ENCODE data around the gene USP27X.

USP27X gene

GRCh38 chrX:49878834-49879655, at the start of gene USP27X:
TSS of gene USP27X (plus strand) at chrX:49879484. CDS start at chrX:49880308, 824 bp downstream.
- DNase-seq: peak; percentile 81
- H3K4me2 ChIP-seq (ENCODE audit: low read depth, low read length): peak within 1 kb of the TSS; percentile 43; the same call in 1 of the 2 replicates
- no peaks in the 10 kb centered on the region for H3K27me3 ChIP-seq (replicated peaks; ENCODE audit: insufficient read depth, low read length)
- no peak within 1 kb of the TSS for H3K27ac ChIP-seq (ENCODE audit: low read length)
- TF ChIP-seq EZH2phosphoT487 (IDR thresholded peaks at IDR 0.05; ENCODE audit: low read length) (no peak), CTCF (IDR thresholded peaks at IDR 0.05; ENCODE audit: low read length) (peak; percentile 40)
- no peaks in the 10 kb centered on the region for H3K36me3 ChIP-seq (replicated peaks; ENCODE audit: insufficient read depth, low read length)
- no peaks in the 10 kb centered on the region for H3K79me2 ChIP-seq (ENCODE audit: low read length)
- 0 out of 2 replicates have a peak, but pooled peaks cover 5% of the 10 kb centered on the region for H3F3A ChIP-seq (ENCODE audit: insufficient read depth, low read length)
- no peaks in the 10 kb centered on the region for H3K9me2 ChIP-seq (replicated peaks; ENCODE audit: insufficient read depth, low read length)
- peak within 1 kb of the TSS; percentile 41; the same call in 1 of the 2 replicates for H3K9ac ChIP-seq (ENCODE audit: low read length)
- no peaks in the 10 kb centered on the region for H3K9me3 ChIP-seq (replicated peaks; ENCODE audit: insufficient read depth, low read length)
- peak within 1 kb of the TSS; percentile 61 for H3K4me3 ChIP-seq (ENCODE audit: low read length)
- H4K20me1 ChIP-seq (ENCODE audit: insufficient read depth, low read length): no peaks in the 10 kb centered on the region
- peak within 1 kb of the TSS; percentile 83 for H2AFZ ChIP-seq (ENCODE audit: low read length)
- 0 out of 2 replicates have a peak, but pooled peaks cover 3% of the 10 kb centered on the region for H3K4me1 ChIP-seq (ENCODE audit: low read length)

GRCh38 chrX:49838374-49838773, 40.9 kb upstream of the USP27X start:
- no peak overlapping the region for H3K27ac ChIP-seq (ENCODE audit: low read length)
- H3K27me3 ChIP-seq (replicated peaks; ENCODE audit: insufficient read depth, low read length): no peaks in the 10 kb centered on the region
- no peak overlapping the region; the same call in 1 of the 2 replicates for H2AFZ ChIP-seq (ENCODE audit: low read length)
- H3K4me2 ChIP-seq (ENCODE audit: low read depth, low read length): no peak overlapping the region
- H3K9ac ChIP-seq (ENCODE audit: low read length): no peak overlapping the region
- H3K9me2 ChIP-seq (replicated peaks; ENCODE audit: insufficient read depth, low read length): no peaks in the 10 kb centered on the region
- DNase-seq: peak; percentile 50
- H4K20me1 ChIP-seq (ENCODE audit: insufficient read depth, low read length): no peaks in the 10 kb centered on the region
- no peaks in the 10 kb centered on the region for H3K9me3 ChIP-seq (replicated peaks; ENCODE audit: insufficient read depth, low read length)
- no peaks in the 10 kb centered on the region for H3K4me1 ChIP-seq (ENCODE audit: low read length)
- TF ChIP-seq CTCF (IDR thresholded peaks at IDR 0.05; ENCODE audit: low read length): peak; percentile 79
- no peak for TF ChIP-seq EZH2 (optimal IDR thresholded peaks at IDR 0.05; ENCODE audit: low read depth, low read length)
- TF ChIP-seq EZH2phosphoT487 (IDR thresholded peaks at IDR 0.05; ENCODE audit: low read length): no peak
- no peaks in the 10 kb centered on the region for H3F3A ChIP-seq (ENCODE audit: insufficient read depth, low read length)
- H3K79me2 ChIP-seq (ENCODE audit: low read length): no peaks in the 10 kb centered on the region
- no peaks in the 10 kb centered on the region for H3K36me3 ChIP-seq (replicated peaks; ENCODE audit: insufficient read depth, low read length)
- H3K4me3 ChIP-seq (ENCODE audit: low read length): no peak overlapping the region

- Histone ChIP-seq H3K9me2 (replicated peaks; ENCODE audit: insufficient read depth, low read length) (no peaks in the 10 kb centered on the region), H2AFZ (ENCODE audit: low read length) (no peak overlapping the region), H3K79me2 (ENCODE audit: low read length) (no peaks in the 10 kb centered on the region), H3K27ac (ENCODE audit: low read length) (no peak overlapping the region), H3K9me3 (replicated peaks; ENCODE audit: insufficient read depth, low read length) (no peaks in the 10 kb centered on the region), H3K36me3 (replicated peaks; ENCODE audit: insufficient read depth, low read length) (no peaks in the 10 kb centered on the region), H3K9ac (ENCODE audit: low read length) (no peak overlapping the region), H3F3A (ENCODE audit: insufficient read depth, low read length) (no peaks in the 10 kb centered on the region), H3K4me1 (ENCODE audit: low read length) (no peaks in the 10 kb centered on the region), H3K4me2 (ENCODE audit: low read depth, low read length) (no peak overlapping the region), H4K20me1 (ENCODE audit: insufficient read depth, low read length) (no peaks in the 10 kb centered on the region), H3K27me3 (replicated peaks; ENCODE audit: insufficient read depth, low read length) (no peaks in the 10 kb centered on the region), H3K4me3 (ENCODE audit: low read length) (no peak overlapping the region)
- TF ChIP-seq EZH2 (optimal IDR thresholded peaks at IDR 0.05; ENCODE audit: low read depth, low read length) (no peak), CTCF (IDR thresholded peaks at IDR 0.05; ENCODE audit: low read length) (peak; percentile 49), EZH2phosphoT487 (IDR thresholded peaks at IDR 0.05; ENCODE audit: low read length) (no peak)
- peak; percentile 46 for DNase-seq
Measured at GRCh38 chrX:49840679-49841078, 38.6 kb upstream of the USP27X start.

Data from MM.1S (cell line).